HG02798 (cell line): Measurements from ENCODE around the gene MRPL14.

Source experiments
- ATAC-seq: cut with Tn5 transposase; IDR thresholded peaks from one replicate; pipeline ENCODE4 v1.9.1; 2021; ENCODE audit warnings: mild to moderate bottlenecking; ENCODE audit not compliant: unreplicated experiment, poor library complexity

Gene MRPL14

GRCh38 chr6:44071670-44072451 is 55.4 kb downstream of the MRPL14 start:
- ATAC-seq, result no peak

GRCh38 chr6:44068607-44069296 is 58.5 kb downstream of the MRPL14 start:
- no peak for ATAC-seq

- no peak for ATAC-seq
Observed at GRCh38 chr6:44067173-44068139, 59.8 kb downstream of the MRPL14 start.

GRCh38 chr6:44066394-44067172 is 60.7 kb downstream of the MRPL14 start:
- ATAC-seq, result no peak

- ATAC-seq, result no peak
Observed at GRCh38 chr6:44065443-44066140, 61.7 kb downstream of the MRPL14 start.

GRCh38 chr6:44064948-44065272 is 62.3 kb downstream of the MRPL14 start:
- no peak for ATAC-seq

GRCh38 chr6:44064089-44064947 is 62.9 kb downstream of the MRPL14 start:
- peak; percentile 46 for ATAC-seq

GRCh38 chr6:44063561-44064059 is 63.6 kb downstream of the MRPL14 start:
- no peak for ATAC-seq
